ENCODE measurements around the gene ZNF516.

GRCh38 chr18:76348267-76349066, 146.6 kb downstream of the ZNF516 start:
- TF ChIP-seq CTCF (IDR thresholded peaks at IDR 0.05) (no peak), EP300 (IDR thresholded peaks at IDR 0.05) (no peak), POLR2A (IDR thresholded peaks at IDR 0.05) (no peak)

Data from sigmoid colon (tissue), 4 donors.